ENCODE measurements around the gene LARGE1. TPM values are rescaled to one million over a fixed set of nuclear protein-coding genes. Genes with fewer than 3 reads are reported as not detected.
A peak's percentile ranks its signal among the peaks of the same experiment; 100 is the strongest.

Gene LARGE1
- total RNA-seq, 2 donors from 2014 or later, result 29.5 to 42.1 TPM

DNA sequence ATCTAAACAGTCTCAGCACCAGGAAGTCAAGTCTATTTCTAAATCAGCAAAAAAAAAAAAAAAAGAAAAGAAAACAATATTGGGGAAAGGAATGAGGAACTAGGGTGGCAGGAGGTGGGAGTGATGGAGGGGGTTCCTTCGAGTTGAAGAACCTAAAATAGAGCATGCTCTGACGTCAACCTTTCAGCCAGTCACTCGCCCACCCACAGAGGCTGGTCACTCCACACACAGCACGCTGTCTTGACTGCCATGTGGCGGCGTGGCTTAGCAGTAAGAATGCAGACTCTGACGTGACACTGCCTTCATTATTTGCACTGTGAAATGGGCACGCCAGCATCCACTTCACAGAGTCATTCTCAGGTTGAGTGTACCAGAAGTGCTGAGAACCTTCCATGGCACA lies 48.3 kb downstream of the LARGE1 start:
- no peak overlapping the region for H3K4me3 ChIP-seq
- ATAC-seq (ENCODE audit: insufficient number of reproducible peaks, low FRiP score, low read depth) (peak; percentile 3), DNase-seq (ENCODE audit: low spot score) (peak; percentile 9)
- peak overlapping the region in 1 of 2 donors; percentile 71 for H3K27ac ChIP-seq
- H3K27me3 ChIP-seq (replicated peaks; ENCODE audit: insufficient read depth), result no peaks in the 10 kb centered on the region
- H3K9me3 ChIP-seq, result no peaks in the 10 kb centered on the region
- TF ChIP-seq, protein P1, sequence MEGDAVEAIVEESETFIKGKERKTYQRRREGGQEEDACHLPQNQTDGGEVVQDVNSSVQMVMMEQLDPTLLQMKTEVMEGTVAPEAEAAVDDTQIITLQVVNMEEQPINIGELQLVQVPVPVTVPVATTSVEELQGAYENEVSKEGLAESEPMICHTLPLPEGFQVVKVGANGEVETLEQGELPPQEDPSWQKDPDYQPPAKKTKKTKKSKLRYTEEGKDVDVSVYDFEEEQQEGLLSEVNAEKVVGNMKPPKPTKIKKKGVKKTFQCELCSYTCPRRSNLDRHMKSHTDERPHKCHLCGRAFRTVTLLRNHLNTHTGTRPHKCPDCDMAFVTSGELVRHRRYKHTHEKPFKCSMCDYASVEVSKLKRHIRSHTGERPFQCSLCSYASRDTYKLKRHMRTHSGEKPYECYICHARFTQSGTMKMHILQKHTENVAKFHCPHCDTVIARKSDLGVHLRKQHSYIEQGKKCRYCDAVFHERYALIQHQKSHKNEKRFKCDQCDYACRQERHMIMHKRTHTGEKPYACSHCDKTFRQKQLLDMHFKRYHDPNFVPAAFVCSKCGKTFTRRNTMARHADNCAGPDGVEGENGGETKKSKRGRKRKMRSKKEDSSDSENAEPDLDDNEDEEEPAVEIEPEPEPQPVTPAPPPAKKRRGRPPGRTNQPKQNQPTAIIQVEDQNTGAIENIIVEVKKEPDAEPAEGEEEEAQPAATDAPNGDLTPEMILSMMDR (IDR thresholded peaks at IDR 0.05), result no peak
- H3K36me3 ChIP-seq, result no peaks in the 10 kb centered on the region
- peaks cover 15 to 69% of the 10 kb centered on the region in 2 donors for H3K4me1 ChIP-seq (ENCODE audit: control insufficient read depth in 1 of 2, low read depth in 2 of 2)

DNA sequence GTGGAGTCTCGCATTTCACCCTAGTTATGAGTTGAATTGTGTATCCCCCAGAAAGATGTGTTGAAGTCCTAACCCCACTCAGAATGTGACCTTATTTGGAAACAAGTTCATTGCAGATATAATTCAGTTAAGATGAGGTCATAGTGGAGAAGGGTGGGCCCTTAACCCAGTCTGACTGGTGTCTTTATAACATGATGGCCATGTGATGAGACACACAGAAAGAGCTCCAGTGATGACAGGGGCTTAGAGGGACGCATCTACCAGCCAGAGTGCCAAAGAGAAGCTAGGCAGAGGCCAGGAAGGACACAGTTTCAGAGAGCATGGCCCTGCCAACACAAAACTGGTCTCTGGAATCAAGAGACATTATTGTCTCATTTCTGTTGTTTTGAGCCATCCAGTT lies 50.3 kb downstream of the LARGE1 start:
- H3K27ac ChIP-seq, result peak overlapping the region; percentile 64 to 71
- no peak for DNase-seq (ENCODE audit: low spot score)
- TF ChIP-seq, protein P1 (IDR thresholded peaks at IDR 0.05), result no peak
- no peaks in the 10 kb centered on the region for H3K27me3 ChIP-seq (replicated peaks; ENCODE audit: insufficient read depth)
- H3K9me3 ChIP-seq, result no peaks in the 10 kb centered on the region
- H3K36me3 ChIP-seq, result no peaks in the 10 kb centered on the region
- H3K4me1 ChIP-seq (ENCODE audit: control insufficient read depth in 1 of 2, low read depth in 2 of 2), result peaks cover 18 to 76% of the 10 kb centered on the region in 2 donors
- H3K4me3 ChIP-seq, result no peak overlapping the region
- ATAC-seq (ENCODE audit: insufficient number of reproducible peaks, low FRiP score, low read depth), result no peak

DNA sequence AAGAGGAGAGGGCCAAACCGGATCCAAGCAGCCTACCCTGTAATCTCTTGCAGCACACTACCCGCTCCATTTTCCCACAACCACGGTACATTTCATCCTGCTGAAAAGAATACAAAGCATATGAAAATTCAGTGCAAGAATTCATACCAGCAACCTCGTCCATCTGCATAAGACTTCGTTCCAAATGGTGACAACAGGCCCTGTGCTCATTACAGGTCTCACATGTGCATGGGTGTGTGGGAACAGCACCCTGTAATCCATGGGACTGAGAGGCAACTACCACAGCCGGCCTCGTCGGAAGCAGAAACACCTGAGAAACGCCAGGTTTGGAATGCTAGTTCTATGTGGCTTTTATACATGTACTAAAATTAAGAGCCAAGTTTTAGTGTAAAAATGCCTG lies 52.3 kb downstream of the LARGE1 start:
- peaks cover 18 to 68% of the 10 kb centered on the region in 2 donors for H3K4me1 ChIP-seq (ENCODE audit: control insufficient read depth in 1 of 2, low read depth in 2 of 2)
- TF ChIP-seq, protein P1 (IDR thresholded peaks at IDR 0.05), result no peak

DNA sequence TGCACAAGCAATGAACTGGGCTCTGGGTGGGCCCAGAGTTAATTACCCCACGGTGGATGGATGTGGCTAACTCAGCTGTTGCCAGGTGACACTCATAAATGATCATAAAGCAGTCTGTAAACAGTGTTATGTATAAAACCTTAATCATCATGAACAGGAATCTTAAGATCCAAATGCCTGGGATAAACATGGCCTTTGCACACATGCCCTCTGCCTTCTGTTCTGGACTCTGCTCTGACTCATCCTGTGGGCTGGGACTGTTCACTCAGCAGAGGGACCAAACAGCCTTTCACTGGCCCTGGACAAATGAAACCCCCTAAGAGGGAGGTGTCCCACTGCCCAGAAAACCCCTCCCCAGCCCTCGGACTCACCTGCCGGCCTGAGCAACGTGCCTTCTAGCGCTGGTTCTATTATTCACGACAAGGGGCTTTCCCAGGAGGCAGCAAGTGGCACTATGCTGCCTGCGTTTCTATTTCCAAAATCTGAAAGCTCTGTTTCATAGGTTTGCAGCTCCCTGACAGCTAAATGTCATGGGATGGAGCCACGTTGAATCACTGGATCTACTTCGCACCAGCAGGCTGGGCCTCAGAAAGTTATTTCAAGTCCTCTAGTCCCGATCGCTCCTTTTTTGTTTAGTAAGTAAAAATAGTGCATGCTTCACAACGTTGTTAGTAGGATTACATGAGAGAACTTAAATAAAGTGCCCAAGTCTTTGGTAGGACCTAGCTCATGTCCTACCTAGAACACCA lies 53.0 kb downstream of the LARGE1 start:
- DNase-seq (ENCODE audit: low spot score), result no peak
- no peaks in the 10 kb centered on the region for H3K36me3 ChIP-seq
- no peaks in the 10 kb centered on the region for H3K27me3 ChIP-seq (replicated peaks; ENCODE audit: insufficient read depth)
- ATAC-seq (ENCODE audit: insufficient number of reproducible peaks, low FRiP score, low read depth), result no peak
- no peaks in the 10 kb centered on the region for H3K9me3 ChIP-seq
- H3K4me3 ChIP-seq, result no peak overlapping the region
- TF ChIP-seq, protein P1 (IDR thresholded peaks at IDR 0.05), result no peak
- H3K4me1 ChIP-seq (ENCODE audit: control insufficient read depth in 1 of 2, low read depth in 2 of 2), result peaks cover 14 to 62% of the 10 kb centered on the region in 2 donors
- peak overlapping the region; percentile 56 to 71 for H3K27ac ChIP-seq

More for the DNA sequence above, 52.3 kb downstream of the LARGE1 start:
- H3K27ac ChIP-seq, result peak overlapping the region; percentile 56 to 71
- no peaks in the 10 kb centered on the region for H3K36me3 ChIP-seq
- ATAC-seq (ENCODE audit: insufficient number of reproducible peaks, low FRiP score, low read depth), result no peak
- no peak for DNase-seq (ENCODE audit: low spot score)
- no peaks in the 10 kb centered on the region for H3K9me3 ChIP-seq
- H3K4me3 ChIP-seq, result no peak overlapping the region
- no peaks in the 10 kb centered on the region for H3K27me3 ChIP-seq (replicated peaks; ENCODE audit: insufficient read depth)

DNA sequence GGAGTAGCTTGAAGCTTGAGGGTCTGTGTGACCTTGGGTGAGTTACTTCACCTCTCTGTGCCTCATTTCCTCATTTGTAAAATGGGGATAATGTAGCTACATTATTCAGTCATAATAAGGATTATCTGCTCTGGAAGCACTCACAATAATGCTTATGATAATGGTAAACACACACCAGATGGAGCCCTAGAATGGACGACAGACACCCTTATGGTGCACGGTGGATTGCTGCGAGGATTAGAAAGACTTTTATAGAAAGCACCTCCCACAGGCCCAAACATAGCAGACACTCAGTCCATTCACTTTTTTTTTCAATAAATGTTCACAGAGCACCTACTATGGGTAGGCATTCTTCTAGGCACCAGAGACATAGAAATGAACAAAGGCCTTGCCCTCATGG lies 53.8 kb downstream of the LARGE1 start:
- no peak for ATAC-seq (ENCODE audit: insufficient number of reproducible peaks, low FRiP score, low read depth)
- Histone ChIP-seq H3K27ac (no peak overlapping the region), H3K4me1 (ENCODE audit: control insufficient read depth in 1 of 2, low read depth in 2 of 2) (peaks cover 12 to 55% of the 10 kb centered on the region in 2 donors), H3K4me3 (no peak overlapping the region), H3K36me3 (no peaks in the 10 kb centered on the region), H3K27me3 (replicated peaks; ENCODE audit: insufficient read depth) (no peaks in the 10 kb centered on the region), H3K9me3 (no peaks in the 10 kb centered on the region)
- DNase-seq (ENCODE audit: low spot score), result no peak
- TF ChIP-seq, protein P1 (IDR thresholded peaks at IDR 0.05), result no peak
